Kidney glomerular epithelial cell (primary cell): ENCODE data around the gene OR1E1.
"Not testable (repeated sequence)": the region's sequence is repeated elsewhere in the genome, so short reads cannot be mapped to it uniquely, and the experiment has no call there.

Experiments
- DNase-seq: peaks from one replicate; lab custom pipeline; 2025; lab: John Stamatoyannopoulos, UW

OR1E1 gene

DNA sequence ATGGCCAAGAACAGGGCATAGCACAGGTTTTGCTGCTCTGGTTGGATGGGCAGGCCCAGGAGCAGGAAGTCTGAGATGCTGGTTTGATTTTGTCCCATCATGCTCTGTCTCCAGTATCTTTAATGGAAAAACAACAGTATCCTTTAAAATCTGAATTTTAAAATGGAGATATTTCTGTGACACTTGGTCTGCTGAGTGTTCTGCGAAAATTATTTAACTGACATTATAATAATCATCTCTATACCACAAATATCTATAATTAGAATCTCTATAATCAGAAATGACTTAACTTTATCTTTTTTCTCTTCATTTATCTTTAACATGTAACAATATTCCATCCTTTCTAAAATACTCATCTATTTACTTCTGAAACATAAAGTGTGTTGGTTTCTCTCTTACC is at the start of gene OR1E1:
Gene OR1E1 (minus strand): TSS at position 101 of the 400 bp plus-strand sequence. CDS start 0 bp downstream, at position 101.
- no peak for DNase-seq

DNA sequence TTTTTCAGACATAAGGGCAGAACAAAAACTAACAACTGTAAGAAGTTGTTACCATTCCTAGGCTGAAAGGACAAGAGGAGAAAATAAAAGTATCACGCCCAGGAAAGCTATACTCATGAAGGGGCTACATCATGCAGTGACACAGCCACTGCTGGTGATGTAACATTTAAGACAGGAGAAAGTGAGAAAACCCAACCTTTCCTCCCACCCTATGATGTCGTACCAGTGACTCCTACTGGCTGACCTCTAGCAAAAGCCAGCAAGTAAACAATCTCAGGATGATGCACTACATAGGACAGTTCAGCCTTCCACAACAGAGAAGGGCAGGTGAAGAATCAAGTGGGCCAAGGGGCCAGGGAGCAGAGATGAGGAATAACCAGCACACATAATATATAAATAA is 49.4 kb upstream of the OR1E1 start:
- no peak for DNase-seq

DNA sequence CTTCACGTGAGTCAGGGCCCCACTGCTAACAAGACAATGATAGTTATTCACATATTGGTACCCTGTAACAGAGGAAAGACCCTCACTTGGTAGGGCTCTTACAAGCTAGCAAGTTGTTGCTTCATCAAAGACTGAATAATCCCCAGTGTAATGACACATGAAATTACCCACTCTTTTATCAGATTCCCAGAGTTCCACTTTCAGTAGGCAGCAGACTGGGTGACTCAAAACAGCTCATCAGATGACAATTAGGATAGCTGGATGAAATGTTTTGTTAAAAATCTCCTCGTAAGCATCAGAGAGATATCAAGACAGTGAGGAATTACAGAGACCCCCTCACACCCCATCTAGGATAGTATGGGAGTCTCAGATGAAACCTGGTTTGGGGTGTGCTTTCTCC is 42.2 kb upstream of the OR1E1 start:
- DNase-seq: no peak

DNA sequence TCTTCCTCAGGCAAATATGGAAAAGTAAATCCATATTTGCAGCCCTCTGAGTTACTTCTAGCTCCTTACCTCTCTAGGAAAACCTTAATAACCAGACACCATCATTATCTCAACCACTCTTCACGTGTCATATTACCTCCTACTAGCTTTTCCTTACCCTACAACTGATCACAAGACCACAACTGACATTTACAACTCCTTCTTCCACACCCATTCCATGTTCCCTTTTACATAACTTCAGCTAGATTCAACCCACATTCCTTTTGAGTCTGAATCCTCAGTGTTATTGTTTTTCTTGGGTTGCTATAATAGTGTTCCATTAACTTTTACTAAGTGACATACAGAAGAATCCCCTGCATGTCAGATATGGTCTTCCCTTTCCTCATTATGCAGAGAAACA is 40.2 kb upstream of the OR1E1 start:
- no peak for DNase-seq

DNA sequence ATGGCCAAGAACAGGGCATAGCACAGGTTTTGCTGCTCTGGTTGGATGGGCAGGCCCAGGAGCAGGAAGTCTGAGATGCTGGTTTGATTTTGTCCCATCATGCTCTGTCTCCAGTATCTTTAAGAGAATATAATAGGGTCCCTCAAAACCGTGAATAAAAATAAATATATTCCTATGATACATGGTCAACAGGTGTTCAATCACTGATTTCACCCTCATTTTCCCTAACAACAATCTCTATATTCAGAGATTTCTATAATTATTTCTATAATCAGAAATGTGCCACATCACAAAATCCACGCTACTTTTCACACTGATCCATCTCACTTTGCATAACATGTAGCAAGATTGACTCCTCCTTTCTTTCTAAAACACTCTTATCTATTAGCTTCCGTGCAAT is 35.5 kb upstream of the OR1E1 start, which contains the start of gene OR1E2:
Gene OR1E2 (minus strand): TSS at position 101 of the 400 bp plus-strand sequence. CDS start 0 bp downstream, at position 101.
- DNase-seq: no peak

DNA sequence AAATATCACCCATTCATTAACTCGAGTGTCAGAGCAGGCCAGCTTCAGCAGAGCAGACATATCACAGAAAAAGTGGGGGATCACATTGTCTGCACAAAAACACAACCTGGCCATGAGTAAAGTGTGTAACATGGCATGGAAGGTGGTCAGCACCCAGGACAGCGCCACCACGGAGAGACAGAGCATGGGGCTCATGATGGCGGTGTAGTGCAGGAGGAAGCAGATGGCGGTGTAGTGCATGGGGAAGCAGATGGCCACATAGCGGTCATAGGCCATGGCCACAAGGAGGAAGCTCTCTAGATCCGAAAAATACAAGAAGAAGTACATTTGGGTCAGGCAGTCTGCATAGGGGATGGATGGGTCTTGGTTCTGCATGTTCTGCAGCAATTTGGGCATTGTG is 35.0 kb upstream of the OR1E1 start:
- not testable (repeated sequence) for DNase-seq

DNA sequence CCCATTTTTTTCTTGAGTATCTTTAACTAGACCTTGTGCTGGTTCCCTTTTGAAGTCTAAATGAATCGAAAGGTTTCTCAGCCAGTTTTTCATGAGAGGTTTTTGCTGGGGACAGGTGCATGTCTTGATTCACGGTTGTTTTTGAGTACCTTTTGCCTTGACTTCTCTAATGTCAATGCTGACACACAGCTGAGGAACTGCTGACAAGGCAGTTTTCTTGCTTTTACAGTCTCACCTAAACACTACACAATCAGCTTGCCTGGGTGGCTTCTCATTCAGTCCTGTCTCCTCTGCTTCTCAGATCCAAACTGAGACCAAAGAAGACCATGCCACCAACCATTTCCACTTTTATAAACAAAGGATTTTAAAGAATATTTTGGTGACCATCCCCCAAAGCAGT is 20.0 kb upstream of the OR1E1 start:
- DNase-seq: no peak

DNA sequence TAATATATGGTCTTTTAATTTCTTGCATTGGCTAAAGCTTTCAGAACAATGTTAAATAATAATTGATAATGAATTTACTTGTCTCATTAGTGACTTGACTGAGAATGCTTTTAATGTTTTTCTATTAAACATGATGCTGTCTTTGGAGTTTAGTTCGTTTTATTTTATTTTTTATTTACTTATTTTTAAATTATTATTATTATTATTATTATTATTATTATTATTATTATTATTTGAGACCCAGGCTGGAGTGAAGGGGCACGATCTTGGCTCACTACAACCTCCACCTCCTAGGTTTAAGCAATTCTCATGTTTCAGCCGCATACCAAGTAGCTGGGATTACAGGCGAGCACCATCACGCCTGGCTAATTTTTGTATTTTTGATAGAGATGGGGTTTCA is 17.4 kb upstream of the OR1E1 start:
- no peak for DNase-seq

- not testable (repeated sequence) for DNase-seq
Observed at GRCh38 chr17:3412216-3412615, 14.0 kb upstream of the OR1E1 start.

DNA sequence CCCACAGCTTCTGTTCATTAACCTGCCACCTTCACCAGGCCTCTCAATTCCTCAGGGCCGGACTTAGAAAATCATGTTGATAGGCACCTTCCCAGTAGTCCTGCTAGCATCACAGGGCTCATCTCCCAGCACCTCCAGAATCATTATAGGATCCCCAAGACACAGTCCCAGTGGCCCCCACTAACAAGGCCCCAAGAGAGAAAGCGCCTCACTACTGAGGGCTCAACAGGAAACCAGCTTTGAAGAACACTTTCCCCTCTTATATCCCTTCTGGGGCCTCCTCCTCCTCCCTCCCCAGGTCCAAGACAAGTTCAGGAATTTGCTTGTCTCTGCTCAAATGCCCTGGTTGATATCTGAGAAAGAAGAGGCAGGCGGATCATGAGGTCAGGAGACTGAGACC is 12.9 kb upstream of the OR1E1 start, which contains the start of gene OR3A3:
Gene OR3A3 (plus strand): TSS at position 301 of the 400 bp plus-strand sequence.
- no peak for DNase-seq

DNA sequence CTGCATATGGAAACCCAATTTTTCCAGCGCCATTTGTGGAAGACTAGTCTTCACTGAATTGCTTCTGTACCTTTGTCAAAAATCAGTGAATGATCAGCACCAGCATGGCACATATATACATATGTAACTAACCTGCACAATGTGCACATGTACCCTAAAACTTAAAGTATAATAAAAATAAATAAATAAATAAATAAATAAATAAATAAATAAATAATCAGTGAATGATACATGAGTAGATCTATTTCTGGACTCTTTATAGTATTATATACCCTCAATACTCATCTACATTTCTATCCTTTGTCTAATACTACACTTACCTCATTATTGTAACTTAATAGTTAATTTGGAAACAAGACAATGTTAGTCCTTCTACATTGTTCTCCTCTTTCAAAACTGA is 5.6 kb upstream of the OR1E1 start:
- not testable (repeated sequence) for DNase-seq

DNA sequence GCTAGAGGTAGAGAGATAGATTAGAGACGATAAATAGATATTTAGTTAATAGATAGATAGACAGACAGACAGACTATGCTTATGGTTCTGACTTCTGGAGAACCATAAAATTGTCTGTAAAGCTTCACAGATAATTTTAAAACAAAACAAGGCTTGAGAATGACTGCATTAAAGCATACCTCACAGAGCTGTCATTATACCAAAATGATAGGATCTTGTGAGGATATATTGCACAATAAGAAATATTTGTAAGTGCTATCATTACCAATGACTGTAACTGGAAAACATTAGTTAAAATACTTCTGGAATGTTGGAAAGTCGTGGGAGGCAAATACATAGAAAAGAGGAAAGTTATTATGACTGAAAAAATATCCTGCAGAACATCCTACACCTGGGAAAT is 3.6 kb upstream of the OR1E1 start:
- DNase-seq: no peak

GRCh38 chr17:3400055-3400454 is 1.8 kb upstream of the OR1E1 start:
- DNase-seq: no peak

DNA sequence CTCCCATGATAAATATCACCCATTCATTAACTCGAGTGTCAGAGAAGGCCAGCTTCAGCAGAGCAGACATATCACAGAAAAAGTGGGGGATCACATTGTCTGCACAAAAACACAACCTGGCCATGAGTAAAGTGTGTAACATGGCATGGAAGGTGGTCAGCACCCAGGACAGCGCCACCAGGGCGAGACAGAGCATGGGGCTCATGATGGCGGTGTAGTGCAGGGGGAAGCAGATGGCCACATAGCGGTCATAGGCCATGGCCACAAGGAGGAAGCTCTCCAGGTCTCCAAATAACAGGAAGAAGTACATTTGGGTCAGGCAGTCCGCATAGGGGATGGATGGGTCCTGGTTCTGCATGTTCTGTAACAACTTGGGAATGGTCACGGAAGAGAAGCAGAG is 409 bp downstream of the OR1E1 start:
- DNase-seq: not testable (repeated sequence)

- no peak for DNase-seq
Observed at GRCh38 chr17:3389791-3390190, 8.4 kb downstream of the OR1E1 start.

DNA sequence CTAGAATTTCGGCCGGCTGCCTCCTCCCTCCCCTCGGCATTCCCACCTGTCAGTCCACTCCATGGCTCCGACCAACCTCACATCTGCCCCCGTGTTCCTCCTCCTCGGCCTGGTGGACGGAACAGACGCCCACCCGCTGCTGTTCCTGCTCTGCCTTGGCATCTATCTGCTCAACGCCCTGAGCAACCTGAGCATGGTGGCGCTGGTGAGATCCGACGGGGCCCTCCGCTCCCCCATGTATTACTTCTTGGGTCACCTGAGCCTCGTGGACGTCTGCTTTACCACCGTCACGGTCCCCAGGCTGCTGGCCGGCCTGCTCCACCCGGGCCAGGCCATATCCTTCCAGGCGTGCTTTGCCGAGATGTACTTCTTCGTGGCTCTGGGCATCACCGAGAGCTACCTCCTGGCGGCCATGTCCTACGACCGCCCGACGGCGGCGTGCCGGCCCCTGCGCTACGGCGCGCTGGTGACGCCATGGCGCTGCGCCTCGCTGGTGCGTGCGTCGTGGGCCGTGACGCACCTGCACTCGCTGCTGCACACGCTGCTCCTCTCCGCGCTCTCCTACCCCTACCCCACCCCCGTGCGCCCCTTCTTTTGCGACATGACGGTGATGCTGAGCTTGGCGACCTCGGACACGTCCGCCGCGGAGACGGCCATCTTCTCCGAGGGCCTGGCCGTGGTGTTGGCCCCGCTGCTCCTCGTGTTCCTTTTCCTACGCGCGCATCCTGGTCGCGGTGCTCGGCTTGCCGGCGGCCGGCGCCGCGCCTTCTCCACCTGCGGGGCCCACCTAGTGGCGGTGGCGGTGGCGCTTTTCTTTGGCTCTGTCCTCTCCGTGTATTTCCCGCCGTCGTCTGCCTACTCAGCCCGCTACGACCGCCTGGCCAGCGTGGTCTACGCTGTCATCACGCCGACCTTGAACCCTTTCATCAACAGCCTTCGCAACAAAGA is 12.1 kb downstream of the OR1E1 start, which contains the start of gene OR3A2:
Gene OR3A2 (minus strand): TSS at position 440 of the 948 bp plus-strand sequence.
- no peak for DNase-seq

DNA sequence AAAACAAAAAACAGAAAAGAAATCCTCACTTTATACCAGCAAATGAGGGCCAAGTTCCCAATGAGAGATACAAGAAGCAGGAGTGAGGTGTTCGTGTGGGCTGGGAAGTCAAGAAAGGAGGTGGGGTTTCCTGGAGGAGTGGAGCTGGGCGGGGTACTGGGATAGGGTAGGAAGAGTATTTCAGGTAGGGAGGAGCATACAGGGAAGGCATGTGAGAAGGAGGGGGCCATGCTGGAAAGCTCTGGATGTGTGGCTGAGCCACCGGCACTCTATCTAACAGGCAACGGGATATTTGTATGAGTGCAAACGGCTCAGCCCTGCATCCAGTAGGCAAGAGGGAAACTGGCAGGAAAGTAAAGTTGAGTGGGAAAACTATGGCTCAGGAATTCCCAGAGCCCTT is 16.3 kb downstream of the OR1E1 start:
- no peak for DNase-seq

DNA sequence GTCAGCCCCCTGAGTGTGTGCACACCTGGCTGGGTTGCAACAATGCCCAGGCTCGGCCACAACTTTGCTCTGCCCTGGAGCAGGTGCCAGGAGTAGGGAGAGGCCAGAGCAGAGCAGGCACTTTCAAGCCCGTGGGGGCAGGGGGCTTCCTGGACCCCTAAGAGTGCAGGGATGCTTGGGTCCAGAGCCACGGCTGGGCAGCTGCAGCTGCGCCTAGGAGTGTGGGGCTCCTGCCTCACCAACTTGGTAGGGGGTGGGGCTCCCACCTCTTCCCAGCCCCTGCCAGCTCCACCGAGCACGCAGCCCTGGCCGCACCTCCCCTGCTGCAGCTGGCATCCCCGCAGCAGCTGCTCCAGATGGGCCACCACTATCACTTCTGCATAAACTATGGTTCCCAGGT is 19.9 kb downstream of the OR1E1 start:
- no peak for DNase-seq

DNA sequence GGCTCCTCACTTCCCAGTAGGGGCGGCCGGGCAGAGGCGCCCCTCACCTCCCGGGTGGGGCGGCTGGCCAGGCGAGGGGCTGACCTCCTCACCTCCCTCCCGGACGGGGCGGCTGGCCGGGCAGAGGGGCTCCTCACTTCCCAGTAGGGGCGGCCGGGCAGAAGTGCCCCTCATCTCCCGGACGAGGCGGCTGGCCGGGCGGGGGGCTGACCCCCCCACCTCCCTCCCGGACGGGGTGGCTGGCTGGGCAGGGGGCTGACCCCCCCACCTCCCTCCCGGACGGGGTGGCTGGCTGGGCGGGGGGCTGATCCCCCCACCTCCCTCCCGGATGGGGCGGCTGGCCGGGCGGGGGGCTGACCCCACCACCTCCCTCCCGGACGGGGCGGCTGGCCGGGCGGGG is 27.0 kb downstream of the OR1E1 start:
- not testable (repeated sequence) for DNase-seq
